Hippocampal formation (tissue), 2 donors: ENCODE data around the gene EXOSC5.
"Not testable (repeated sequence)": the region's sequence is repeated elsewhere in the genome, so short reads cannot be mapped to it uniquely, and the experiment has no call there.

Experiments used
- DNase-seq, 2 donors: peaks; one replicate each; lab custom pipeline; 2025; lab: John Stamatoyannopoulos, UW

Gene EXOSC5

GRCh38 chr19:41397086-41398049 lies at the start of gene EXOSC5, which contains the start of gene BCKDHA:
Gene EXOSC5 (minus strand): TSS chr19:41397359. CDS start chr19:41397328, 31 bp downstream.
Gene BCKDHA (plus strand): TSS chr19:41397818. CDS start chr19:41397828, 10 bp downstream.
- DNase-seq: peak; percentile 98 to 99

GRCh38 chr19:41445575-41445974 lies 48.4 kb upstream of the EXOSC5 start:
- no peak for DNase-seq

- DNase-seq: no peak
These were observed 46.8 kb upstream of the EXOSC5 start for GRCh38 chr19:41443813-41444455.

GRCh38 chr19:41442473-41443355 lies 45.6 kb upstream of the EXOSC5 start, which contains the start of gene ERICH4:
Gene ERICH4 (plus strand): TSS chr19:41443156. CDS start chr19:41443170, 14 bp downstream.
- no peak for DNase-seq

- DNase-seq: no peak
These were observed 44.3 kb upstream of the EXOSC5 start for GRCh38 chr19:41441321-41441945.

GRCh38 chr19:41439441-41440222 lies 42.5 kb upstream of the EXOSC5 start, which contains the start of gene DMAC2:
Gene DMAC2 (minus strand): TSS chr19:41439912. CDS start chr19:41439899, 13 bp downstream.
- DNase-seq: peak; percentile 95 to 96

- no peak for DNase-seq
These were observed 40.9 kb upstream of the EXOSC5 start for GRCh38 chr19:41437944-41438574.

- no peak for DNase-seq
These were observed 39.5 kb upstream of the EXOSC5 start for GRCh38 chr19:41436674-41436951.

- no peak for DNase-seq
These were observed 38.9 kb upstream of the EXOSC5 start for GRCh38 chr19:41435936-41436673.

GRCh38 chr19:41435376-41435775 lies 38.2 kb upstream of the EXOSC5 start:
- not testable (repeated sequence) for DNase-seq

GRCh38 chr19:41434450-41434849 lies 37.3 kb upstream of the EXOSC5 start:
- DNase-seq: no peak

- no peak for DNase-seq
These were observed 36.0 kb upstream of the EXOSC5 start for GRCh38 chr19:41433171-41433570.

- DNase-seq: peak in 1 of 2 donors; percentile 16
These were observed 34.5 kb upstream of the EXOSC5 start for GRCh38 chr19:41431426-41432386.

GRCh38 chr19:41430922-41431321 lies 33.8 kb upstream of the EXOSC5 start:
- no peak for DNase-seq

- no peak for DNase-seq
These were observed 31.3 kb upstream of the EXOSC5 start for GRCh38 chr19:41428481-41428859.

- no peak for DNase-seq
These were observed 30.7 kb upstream of the EXOSC5 start for GRCh38 chr19:41427647-41428480.

GRCh38 chr19:41426952-41427646 lies 29.9 kb upstream of the EXOSC5 start, which contains the start of gene B3GNT8:
Gene B3GNT8 (minus strand): TSS chr19:41427374. CDS start chr19:41426778, 596 bp downstream.
- no peak for DNase-seq
